ENCODE measurements around the gene KIR2DL1. TPM values are rescaled to one million over a fixed set of nuclear protein-coding genes. Genes with fewer than 3 reads are reported as not detected.
"Not testable (repeated sequence)": the region's sequence is repeated elsewhere in the genome, so short reads cannot be mapped to it uniquely, and the experiment has no call there.

KIR2DL1 gene
- total RNA-seq, 1 donor from 2014 or later = not detected

DNA sequence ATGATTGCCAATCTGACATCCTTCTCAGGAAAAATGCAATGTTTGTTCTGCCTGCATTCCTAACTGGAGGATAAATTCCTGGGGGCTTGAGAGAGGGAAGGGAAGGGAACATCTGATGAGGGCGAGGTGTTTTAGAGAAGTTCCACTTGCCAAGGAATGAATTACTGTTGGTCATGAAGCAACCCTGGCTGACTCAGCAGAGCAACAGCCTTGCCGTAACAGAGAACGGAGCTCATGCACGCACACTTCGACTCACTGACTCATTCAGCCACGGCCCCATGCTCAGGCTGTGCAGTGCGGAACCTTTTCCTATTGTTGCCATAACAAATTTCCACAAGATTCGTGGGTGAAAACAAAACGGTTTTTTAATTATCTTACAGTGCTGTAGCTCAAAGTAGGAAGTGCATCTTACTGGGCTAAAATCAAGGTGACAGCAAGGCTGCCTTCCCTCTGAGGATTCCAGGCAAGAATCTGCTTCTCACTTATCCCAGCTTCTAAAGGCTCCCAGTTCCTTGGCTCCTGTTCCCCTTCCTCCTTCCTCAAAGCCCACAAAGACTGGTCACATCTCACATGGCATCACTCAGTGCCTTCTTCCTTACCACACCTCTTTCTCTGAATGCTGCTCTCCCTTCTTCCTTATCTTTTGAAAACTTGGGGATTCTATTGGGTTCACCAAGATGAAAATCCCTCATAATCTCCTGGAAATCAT, 21.8 kb upstream of the KIR2DL1 start:
- H3K9me3 Mint-ChIP-seq; H3K27me3 Mint-ChIP-seq (ENCODE audit: insufficient read depth); DNase-seq (ENCODE audit: low spot score); H3K4me1 Mint-ChIP-seq (ENCODE audit: low read depth); H3K4me3 Mint-ChIP-seq; intact Hi-C loops (cut with micrococcal nuclease); H3K36me3 Mint-ChIP-seq (ENCODE audit: low read depth); H3K27ac Mint-ChIP-seq: not testable (repeated sequence)

DNA sequence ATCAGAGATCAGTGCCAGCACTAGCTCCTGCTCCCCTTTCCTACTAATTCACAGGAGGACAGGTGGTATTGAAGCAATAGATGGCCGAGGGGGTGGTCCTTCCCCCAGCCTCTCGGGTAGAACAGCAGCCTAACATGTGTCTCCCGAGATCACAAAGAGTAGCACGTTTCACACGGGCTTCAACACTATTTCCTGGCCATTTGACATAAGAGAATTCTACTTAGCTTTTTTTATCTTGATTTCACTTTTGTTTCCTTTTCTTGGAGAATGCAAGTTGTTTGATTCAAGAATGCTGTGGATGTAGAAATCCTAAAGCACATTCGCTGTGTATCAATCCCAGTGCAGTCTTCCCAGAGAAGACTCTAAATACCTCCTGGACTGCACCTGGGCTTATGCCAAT, 19.3 kb upstream of the KIR2DL1 start:
- intact Hi-C loops (cut with micrococcal nuclease); H3K4me1 Mint-ChIP-seq (ENCODE audit: low read depth); H3K36me3 Mint-ChIP-seq (ENCODE audit: low read depth); H3K4me3 Mint-ChIP-seq; H3K27me3 Mint-ChIP-seq (ENCODE audit: insufficient read depth); DNase-seq (ENCODE audit: low spot score); H3K27ac Mint-ChIP-seq; H3K9me3 Mint-ChIP-seq: not testable (repeated sequence)

DNA sequence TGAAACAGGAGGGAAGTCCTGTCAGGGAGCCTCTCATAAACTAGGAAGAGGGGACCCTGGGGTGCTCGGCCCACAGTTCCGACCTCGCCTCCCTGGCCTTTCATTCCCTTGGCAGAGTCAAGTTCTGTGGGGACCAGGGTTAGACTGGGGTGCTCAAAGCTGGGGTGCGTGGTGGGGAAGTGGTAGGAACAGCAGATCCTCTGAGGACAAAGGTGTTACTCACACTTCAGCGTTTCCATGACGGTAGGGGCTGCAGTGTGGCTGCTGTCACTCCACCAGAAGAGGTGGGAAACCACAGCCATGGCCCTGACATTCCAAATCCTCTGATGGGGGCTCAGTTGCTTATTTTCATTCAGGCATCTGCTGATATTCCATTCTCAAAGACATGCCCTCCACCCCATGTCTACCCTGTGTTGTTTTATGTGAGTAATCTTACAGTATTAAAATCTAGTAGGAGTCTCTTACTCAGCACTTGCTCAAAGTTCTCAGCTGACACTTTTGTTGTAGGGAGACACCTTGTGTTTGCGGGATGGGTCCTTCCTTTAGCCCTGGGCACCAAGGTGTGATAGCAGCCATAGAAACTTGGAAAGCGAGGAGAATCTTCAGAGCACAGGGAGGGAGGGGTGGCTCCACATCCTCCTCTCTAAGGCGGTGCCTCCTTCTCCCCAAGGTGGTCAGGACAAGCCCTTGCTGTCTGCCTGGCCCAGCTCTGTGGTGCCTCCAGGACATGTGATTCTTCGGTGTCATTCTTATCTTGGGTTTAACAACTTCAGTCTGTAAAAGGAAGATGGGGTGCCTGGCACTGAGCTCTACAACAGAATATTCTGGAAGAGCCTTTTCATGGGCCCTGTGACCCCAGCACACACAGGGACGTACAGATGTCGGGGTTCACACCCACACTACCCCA, 13.1 kb upstream of the KIR2DL1 start:
- H3K9me3 Mint-ChIP-seq; H3K4me1 Mint-ChIP-seq (ENCODE audit: low read depth); intact Hi-C loops (cut with micrococcal nuclease): not testable (repeated sequence)

DNA sequence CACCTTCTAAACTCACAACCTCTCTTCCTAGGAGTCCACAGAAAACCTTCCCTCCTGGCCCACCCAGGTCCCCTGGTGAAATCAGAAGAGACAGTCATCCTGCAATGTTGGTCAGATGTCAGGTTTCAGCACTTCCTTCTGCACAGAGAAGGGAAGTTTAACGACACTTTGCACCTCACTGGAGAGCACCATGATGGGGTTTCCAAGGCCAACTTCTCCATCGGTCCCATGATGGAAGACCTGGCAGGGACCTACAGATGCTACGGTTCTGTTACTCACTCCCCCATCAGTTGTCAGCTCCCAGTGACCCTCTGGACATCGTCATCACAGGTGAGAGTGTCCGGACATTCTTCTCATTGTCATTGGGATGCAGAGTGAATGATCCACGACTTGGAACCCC, 11.0 kb upstream of the KIR2DL1 start:
- H3K4me3 Mint-ChIP-seq; H3K27ac Mint-ChIP-seq; H3K9me3 Mint-ChIP-seq; H3K4me1 Mint-ChIP-seq (ENCODE audit: low read depth); H3K27me3 Mint-ChIP-seq (ENCODE audit: insufficient read depth); DNase-seq (ENCODE audit: low spot score); intact Hi-C loops (cut with micrococcal nuclease); H3K36me3 Mint-ChIP-seq (ENCODE audit: low read depth): not testable (repeated sequence)

More for the DNA sequence above, 13.1 kb upstream of the KIR2DL1 start:
- not testable (repeated sequence) for H3K36me3 Mint-ChIP-seq (ENCODE audit: low read depth); DNase-seq (ENCODE audit: low spot score); H3K27me3 Mint-ChIP-seq (ENCODE audit: insufficient read depth); H3K4me3 Mint-ChIP-seq; H3K27ac Mint-ChIP-seq

DNA sequence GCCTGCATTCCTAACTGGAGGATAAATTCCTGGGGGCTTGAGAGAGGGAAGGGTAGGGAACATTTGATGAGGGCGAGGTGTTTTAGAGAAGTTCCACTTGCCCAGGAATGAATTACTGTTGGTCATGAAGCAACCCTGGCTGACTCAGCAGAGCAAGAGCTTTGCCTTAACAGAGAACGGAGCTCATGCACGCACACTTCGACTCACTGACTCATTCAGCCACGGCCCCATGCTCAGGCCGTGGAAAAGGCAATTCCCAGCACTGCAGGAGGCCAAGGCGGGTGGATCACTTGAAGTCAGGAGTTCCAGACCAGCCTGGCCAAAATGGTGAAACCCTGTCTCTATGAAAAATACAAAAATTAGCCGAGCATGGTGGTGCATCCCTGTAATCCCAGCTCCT, 5.4 kb upstream of the KIR2DL1 start:
- DNase-seq (ENCODE audit: low spot score); H3K4me3 Mint-ChIP-seq; H3K36me3 Mint-ChIP-seq (ENCODE audit: low read depth); H3K27ac Mint-ChIP-seq; H3K4me1 Mint-ChIP-seq (ENCODE audit: low read depth); H3K27me3 Mint-ChIP-seq (ENCODE audit: insufficient read depth); intact Hi-C loops (cut with micrococcal nuclease); H3K9me3 Mint-ChIP-seq: not testable (repeated sequence)

DNA sequence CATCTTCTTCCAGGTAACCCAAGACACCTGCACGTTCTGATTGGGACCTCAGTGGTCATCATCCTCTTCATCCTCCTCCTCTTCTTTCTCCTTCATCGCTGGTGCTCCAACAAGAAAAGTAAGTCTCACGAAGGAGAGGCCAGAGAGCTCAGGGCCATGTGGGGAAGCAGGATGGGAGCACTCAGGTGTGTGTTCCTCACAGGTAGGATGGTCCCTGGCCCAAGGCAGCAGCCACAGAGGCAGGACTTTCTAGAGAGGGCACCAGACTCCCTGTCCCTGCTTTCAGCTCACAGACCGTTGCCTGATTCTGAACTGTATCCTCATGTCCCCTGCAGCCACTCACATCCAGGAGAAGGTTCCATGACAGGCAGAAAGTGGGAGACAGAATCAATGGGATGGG, 3.1 kb upstream of the KIR2DL1 start:
- H3K9me3 Mint-ChIP-seq; H3K27ac Mint-ChIP-seq; intact Hi-C loops (cut with micrococcal nuclease); H3K36me3 Mint-ChIP-seq (ENCODE audit: low read depth); H3K4me3 Mint-ChIP-seq; H3K4me1 Mint-ChIP-seq (ENCODE audit: low read depth); H3K27me3 Mint-ChIP-seq (ENCODE audit: insufficient read depth); DNase-seq (ENCODE audit: low spot score): not testable (repeated sequence)

DNA sequence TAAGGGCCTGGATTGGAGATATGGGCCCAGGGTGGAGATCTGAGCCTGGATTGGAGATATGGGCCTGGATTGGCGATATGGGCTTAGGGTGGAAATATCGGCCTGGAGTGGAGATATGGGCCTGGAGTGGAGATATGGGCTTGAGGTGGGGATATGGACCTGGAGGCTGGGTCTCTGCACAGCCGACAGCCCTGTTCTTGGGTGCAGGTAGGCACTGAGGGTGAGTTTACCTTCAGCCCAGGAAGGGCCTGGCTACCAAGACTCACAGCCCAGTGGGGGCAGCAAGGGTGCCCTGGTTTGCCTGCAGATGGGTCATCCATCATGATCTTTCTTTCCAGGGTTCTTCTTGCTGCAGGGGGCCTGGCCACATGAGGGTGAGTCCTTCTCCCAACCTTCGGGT, 918 bp downstream of the KIR2DL1 start:
- H3K27ac Mint-ChIP-seq; H3K4me3 Mint-ChIP-seq; DNase-seq (ENCODE audit: low spot score); H3K4me1 Mint-ChIP-seq (ENCODE audit: low read depth); H3K9me3 Mint-ChIP-seq; H3K27me3 Mint-ChIP-seq (ENCODE audit: insufficient read depth); H3K36me3 Mint-ChIP-seq (ENCODE audit: low read depth); intact Hi-C loops (cut with micrococcal nuclease): not testable (repeated sequence)

DNA sequence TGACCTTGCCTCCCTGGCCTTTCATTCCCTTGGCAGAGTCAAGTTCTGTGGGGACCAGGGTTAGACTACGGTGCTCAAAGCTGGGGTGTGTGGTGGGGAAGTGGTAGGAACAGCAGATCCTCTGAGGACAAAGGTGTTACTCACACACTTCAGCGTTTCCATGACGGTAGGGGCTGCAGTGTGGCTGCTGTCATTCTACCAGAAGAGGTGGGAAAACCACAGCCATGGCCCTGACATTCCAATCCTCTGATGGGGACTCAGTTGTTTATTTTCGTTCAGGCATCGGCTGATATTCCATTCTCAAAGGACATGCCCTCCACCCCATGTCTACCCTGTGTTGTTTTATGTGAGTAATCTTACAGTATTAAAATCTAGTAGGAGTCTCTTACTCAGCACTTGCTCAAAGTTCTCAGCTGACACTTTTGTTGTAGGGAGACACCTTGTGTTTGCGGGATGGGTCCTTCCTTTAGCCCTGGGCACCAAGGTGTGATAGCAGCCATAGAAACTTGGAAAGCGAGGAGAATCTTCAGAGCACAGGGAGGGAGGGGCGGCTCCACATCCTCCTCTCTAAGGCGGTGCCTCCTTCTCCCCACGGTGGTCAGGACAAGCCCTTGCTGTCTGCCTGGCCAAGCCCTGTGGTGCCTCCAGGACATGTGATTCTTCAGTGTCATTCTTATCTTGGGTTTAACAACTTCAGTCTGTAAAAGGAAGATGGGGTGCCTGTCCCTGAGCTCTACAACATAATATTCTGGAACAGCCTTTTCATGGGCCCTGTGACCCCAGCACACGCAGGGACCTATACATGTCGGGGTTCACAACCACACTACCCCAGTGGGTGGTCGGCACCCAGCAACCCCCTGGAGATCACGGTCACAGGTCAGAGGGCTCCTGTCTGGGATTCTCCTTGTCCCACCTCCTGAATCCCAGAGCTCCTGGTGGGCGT, 1.7 kb downstream of the KIR2DL1 start:
- DNase-seq (ENCODE audit: low spot score); H3K4me3 Mint-ChIP-seq: not testable (repeated sequence)

DNA sequence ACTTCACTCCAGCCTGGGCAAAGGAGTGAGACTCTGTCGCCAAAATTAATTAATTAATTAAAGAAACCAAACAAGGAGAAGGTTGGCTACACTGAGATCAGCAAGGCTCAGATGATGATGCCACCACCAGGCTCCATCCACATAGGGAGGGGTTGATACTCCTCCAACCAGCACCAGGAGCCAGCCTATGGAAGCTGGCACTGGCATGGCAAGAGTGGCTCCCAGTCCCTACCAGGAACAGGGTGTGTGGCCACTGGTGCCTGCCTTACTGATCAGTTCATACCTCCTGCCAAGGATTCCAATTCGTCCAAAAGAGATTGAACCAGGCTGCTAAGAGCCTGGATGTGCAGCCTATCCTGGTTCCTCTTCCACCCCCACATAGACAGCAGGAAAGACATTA, 3.1 kb downstream of the KIR2DL1 start:
- DNase-seq (ENCODE audit: low spot score); intact Hi-C loops (cut with micrococcal nuclease); H3K36me3 Mint-ChIP-seq (ENCODE audit: low read depth); H3K27ac Mint-ChIP-seq; H3K27me3 Mint-ChIP-seq (ENCODE audit: insufficient read depth); H3K4me3 Mint-ChIP-seq; H3K4me1 Mint-ChIP-seq (ENCODE audit: low read depth); H3K9me3 Mint-ChIP-seq: not testable (repeated sequence)

More for the DNA sequence above, 1.7 kb downstream of the KIR2DL1 start:
- H3K4me1 Mint-ChIP-seq (ENCODE audit: low read depth); H3K9me3 Mint-ChIP-seq; H3K36me3 Mint-ChIP-seq (ENCODE audit: low read depth); intact Hi-C loops (cut with micrococcal nuclease); H3K27ac Mint-ChIP-seq; H3K27me3 Mint-ChIP-seq (ENCODE audit: insufficient read depth): not testable (repeated sequence)

DNA sequence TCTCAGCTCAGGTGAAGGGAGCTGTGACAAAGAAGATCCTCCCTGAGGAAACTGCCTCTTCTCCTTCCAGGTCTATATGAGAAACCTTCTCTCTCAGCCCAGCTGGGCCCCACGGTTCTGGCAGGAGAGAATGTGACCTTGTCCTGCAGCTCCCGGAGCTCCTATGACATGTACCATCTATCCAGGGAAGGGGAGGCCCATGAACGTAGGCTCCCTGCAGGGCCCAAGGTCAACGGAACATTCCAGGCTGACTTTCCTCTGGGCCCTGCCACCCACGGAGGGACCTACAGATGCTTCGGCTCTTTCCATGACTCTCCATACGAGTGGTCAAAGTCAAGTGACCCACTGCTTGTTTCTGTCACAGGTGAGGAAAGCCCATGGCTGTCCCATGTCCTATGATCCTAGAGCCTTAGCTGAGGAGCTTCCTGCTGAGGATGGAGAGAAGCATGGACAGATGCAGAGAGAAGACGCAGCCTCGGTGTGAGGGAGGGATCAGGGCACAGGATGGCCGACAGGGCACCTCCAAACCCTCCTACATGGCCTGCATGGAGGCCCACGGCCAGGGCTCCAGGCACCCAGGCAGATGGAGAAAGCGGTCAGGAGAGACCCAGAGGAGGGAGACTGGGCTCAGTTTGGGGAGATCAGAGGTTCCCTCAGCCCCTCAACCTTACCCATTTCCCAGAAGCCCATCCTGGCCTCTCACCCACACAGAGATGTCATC, 5.7 kb downstream of the KIR2DL1 start:
- H3K9me3 Mint-ChIP-seq; DNase-seq (ENCODE audit: low spot score); H3K27me3 Mint-ChIP-seq (ENCODE audit: insufficient read depth); H3K4me3 Mint-ChIP-seq; H3K36me3 Mint-ChIP-seq (ENCODE audit: low read depth); H3K4me1 Mint-ChIP-seq (ENCODE audit: low read depth); intact Hi-C loops (cut with micrococcal nuclease); H3K27ac Mint-ChIP-seq: not testable (repeated sequence)

DNA sequence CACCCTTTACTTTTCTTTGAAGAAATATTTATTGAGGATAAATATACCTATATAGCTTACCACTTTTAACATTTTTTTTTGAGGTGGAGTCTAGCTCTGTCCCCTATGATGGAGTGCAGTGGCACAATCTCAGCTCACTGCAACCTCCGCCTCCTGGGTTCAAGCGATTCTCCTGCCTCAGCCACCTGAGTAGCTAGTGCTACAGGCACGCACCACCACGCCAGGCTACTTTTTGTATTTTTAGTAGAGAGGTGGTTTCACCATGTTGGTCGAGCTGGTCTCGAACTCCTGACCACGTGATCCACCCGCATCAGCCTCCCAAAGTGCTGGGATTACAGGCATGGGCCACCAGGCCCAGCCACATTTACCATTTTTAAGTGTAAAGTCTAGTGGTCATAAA, 6.2 kb downstream of the KIR2DL1 start:
- H3K27me3 Mint-ChIP-seq (ENCODE audit: insufficient read depth); DNase-seq (ENCODE audit: low spot score); H3K27ac Mint-ChIP-seq; H3K4me3 Mint-ChIP-seq; H3K36me3 Mint-ChIP-seq (ENCODE audit: low read depth); H3K4me1 Mint-ChIP-seq (ENCODE audit: low read depth); H3K9me3 Mint-ChIP-seq; intact Hi-C loops (cut with micrococcal nuclease): not testable (repeated sequence)

DNA sequence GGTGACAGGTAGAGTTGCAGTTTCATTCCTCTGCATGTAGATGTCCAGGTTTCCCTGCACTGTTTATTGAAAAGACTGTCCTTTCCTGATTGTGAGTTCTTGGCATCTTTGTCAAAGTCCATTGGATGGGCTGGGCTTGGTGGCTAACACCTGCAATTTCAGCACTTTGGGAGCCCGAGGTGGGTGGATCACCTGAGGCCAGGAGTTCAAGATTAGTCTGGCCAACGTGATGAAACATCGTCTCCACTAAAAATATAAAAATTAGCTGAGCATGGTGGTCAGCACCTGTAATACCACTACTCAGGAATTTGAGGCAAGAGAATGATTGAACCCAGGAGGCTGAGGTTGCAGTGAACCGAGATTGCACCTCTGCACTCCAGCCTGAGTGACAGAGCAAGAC, 8.3 kb downstream of the KIR2DL1 start:
- H3K27me3 Mint-ChIP-seq (ENCODE audit: insufficient read depth); DNase-seq (ENCODE audit: low spot score); H3K4me1 Mint-ChIP-seq (ENCODE audit: low read depth); H3K9me3 Mint-ChIP-seq; intact Hi-C loops (cut with micrococcal nuclease); H3K36me3 Mint-ChIP-seq (ENCODE audit: low read depth); H3K27ac Mint-ChIP-seq; H3K4me3 Mint-ChIP-seq: not testable (repeated sequence)
